ENCODE results near the gene CLCN7.

CLCN7 gene

GRCh38 chr16:1401758-1402154, 73.1 kb downstream of the CLCN7 start:
- DNase-seq (ENCODE audit: low spot score), result no peak

GRCh38 chr16:1401061-1401757, 73.6 kb downstream of the CLCN7 start:
- DNase-seq (ENCODE audit: low spot score), result no peak

DNA sequence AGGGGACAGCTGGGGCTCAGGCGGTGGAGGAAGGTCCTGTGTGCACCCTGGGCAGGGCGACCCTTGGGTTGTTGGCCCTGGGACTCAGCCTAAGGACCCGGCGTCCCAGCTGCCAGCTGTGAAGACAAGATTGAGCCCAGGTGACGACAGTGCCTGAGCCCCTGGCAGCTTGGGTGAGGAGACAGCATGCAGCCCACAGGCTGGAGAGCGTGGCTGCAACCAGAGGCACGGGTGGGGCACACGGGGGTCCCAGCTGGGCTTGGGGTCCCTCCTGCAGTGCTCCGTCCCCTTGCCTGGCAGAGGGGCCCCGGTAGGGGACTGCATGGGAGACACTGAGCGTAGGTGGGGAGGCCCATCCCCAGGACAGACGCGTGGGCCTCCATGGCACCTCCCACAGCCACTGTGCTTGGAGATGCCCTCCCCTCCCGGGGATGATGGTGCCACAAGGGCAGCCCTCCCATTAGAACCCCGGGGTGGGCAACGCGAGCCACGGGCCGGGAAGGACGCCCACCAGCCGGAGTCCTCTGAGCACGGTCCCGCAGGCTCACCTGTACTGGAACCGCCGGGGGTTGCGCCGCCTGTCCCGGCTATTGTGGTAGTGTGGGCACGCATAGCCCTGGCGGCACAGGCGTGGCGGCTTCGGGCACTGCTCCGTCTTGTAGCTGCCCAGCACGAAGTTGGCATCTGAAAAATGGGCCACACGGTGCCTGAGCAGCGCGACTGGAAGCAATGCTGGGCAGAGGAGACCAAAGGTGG, 75.8 kb downstream of the CLCN7 start:
- no peak for DNase-seq (ENCODE audit: low spot score)

GRCh38 chr16:1398351-1398750, 76.5 kb downstream of the CLCN7 start:
- DNase-seq (ENCODE audit: low spot score), result no peak

GRCh38 chr16:1397779-1398178, 77.0 kb downstream of the CLCN7 start:
- DNase-seq (ENCODE audit: low spot score), result no peak

DNA sequence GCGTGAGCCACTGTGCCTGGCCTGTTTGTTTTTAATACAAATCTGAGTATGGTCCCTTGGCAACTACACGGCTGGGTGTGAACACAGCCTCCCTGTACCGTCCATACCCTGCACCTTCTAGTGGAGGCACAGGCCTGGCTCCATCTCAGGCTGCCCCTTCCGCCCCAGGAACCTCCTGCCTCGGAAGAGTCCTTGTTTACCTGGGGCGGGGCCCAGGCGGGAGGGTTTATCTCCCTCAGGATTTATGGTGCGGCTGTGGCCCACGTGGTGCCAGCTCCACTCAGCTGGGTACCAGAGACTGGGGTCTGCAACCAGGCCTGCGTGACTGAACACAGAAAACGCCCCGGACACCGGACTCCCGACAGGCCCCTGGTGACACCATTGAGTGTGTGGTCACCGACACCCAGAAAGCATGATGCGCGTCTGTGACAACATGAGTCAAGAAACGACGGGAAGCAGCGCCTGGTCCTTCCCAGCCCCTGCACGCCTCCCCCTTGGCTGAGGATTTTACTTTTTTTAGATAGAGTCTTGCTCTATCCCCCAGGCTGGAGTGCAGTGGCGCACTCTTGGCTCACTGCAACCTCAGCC, 79.3 kb downstream of the CLCN7 start:
- DNase-seq (ENCODE audit: low spot score), result no peak
